ENCODE data around the gene PRAC2. TPM values are rescaled to one million over a fixed set of nuclear protein-coding genes. Genes with fewer than 3 reads are reported as not detected.

PRAC2 gene
- total RNA-seq, 1 donor from 2014 or later = not detected

DNA sequence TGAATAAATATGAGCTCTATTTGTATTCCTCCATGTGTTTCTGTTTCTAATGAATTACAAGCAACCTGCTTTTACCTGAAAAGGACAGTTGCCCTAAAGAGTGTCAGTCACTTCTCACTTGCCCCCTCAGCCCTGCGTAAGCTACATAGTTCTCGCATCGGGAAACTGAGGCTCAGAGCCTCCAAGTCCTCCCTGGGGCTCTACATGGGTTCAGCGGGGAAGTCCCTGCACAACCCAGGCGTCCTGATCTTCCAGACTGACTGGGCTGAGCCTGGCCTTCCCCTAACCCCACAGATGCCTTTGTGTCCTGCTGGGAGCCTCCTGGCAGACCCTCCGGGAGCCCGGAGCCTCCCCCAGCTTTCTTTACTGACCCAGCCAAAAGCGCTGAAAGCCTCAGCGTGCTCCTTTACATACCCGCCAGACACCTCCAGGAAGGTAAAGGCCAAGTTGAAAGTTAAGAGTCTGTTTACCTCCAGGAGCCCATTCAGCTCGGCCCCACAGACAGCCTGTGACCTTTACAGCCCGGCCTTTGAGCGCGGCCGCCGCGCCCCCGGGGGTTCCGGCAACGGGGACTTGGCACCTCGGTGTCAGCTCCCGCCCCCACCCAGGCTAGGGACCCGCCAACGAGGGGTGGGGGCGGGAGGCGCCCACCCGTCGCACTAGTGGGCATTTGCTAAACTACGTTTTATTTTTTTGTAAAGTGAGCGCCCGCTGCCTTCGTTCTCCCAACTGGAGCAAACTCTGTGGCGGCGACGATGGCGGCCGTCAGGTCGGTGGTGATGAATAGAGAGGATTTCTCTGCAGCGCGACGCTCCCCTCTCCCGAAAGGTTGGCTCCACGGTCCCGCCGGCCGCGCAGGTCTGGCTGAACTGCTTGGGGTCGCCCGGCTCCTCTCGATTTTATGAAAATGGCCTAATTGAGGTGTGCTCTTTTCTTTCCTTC is 10.0 kb downstream of the PRAC2 start:
- no peak for ATAC-seq
- no peak for DNase-seq (ENCODE audit: low spot score)

DNA sequence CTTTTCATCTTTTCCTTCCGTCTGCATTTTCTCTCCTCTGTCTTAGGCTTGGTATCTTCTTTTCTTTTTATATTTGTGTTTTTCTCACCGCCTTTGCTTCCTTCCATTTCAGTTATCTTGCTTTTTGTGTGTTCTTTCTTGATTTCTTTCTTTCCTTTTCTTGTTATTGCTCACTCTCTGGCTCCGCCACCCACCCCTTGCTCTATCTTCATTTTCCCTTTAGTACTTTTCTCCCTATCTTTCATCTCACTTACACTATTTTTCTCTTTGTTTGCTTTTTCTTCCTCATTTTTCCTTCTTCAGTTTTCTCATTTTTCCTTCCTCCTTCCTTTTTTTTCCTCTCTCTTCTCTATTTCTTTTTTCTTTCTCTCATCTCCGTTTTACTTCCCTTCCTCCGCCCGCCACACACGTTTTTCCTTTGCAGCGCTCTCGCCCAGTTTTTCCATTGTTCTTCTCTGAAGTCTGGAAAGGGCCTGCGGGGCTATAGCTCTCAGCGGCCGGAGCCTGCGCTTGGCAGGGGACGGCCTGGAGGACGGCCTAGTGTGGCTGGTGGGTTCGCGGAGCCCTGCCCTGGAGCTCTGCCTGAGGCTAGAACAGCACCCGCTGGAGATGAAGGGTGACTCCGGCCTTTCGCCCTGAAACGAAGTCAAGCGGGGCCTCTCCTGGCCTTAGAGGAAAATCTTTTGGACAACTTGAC is 10.8 kb downstream of the PRAC2 start:
- ATAC-seq (no peak), DNase-seq (ENCODE audit: low spot score) (no peak)

DNA sequence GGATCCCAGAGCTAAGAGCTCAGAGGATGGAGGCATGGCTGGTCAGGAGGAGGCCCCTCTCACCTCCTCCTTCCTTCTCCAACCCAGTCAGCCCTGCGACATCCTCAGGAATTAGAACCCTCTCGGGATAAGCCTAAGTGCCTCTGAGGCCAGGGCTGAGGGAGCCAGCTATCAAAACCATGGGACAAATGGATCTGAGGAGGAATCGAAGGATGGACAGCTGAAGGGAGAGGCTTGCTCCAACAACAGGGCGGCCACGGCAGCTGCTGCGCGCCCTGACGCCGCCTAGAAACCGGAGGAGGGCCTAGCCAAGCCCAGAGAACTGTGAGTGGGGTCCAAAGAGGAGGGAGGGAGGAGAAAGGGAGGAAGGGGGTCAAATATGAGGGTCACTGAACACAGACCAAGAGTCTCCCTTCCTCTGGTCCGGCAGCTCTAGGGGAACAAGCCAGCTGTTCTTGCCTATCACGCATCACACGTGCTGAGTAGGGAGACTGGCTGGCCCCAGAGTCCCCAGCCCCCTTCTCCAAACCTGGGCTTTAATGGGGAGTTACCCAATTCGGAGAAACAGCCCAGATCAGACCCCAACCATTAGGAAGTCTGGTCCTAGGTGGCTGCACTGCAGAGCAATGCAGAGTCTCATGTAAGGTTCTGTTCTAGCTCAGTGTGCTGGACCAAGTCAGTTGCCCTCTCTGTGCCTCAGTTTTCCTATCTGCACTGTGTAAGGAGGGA is 11.5 kb downstream of the PRAC2 start:
- no peak for ATAC-seq
- no peak for DNase-seq (ENCODE audit: low spot score)

DNA sequence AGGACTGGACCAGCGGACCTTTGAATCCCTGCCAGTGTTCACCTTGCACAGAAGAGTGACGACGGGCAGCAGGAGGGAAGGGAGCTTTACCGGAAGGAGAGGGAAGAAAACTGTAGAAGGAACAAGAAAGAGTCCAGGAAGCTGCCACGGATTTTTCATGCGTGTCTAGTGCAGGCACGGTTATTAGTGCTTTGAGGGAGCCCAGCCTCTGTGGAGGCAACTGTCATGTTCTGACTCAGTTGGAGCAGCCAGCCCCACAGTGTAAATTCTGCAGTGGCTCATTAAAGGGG is 12.0 kb downstream of the PRAC2 start:
- DNase-seq (ENCODE audit: low spot score) (no peak), ATAC-seq (no peak)

DNA sequence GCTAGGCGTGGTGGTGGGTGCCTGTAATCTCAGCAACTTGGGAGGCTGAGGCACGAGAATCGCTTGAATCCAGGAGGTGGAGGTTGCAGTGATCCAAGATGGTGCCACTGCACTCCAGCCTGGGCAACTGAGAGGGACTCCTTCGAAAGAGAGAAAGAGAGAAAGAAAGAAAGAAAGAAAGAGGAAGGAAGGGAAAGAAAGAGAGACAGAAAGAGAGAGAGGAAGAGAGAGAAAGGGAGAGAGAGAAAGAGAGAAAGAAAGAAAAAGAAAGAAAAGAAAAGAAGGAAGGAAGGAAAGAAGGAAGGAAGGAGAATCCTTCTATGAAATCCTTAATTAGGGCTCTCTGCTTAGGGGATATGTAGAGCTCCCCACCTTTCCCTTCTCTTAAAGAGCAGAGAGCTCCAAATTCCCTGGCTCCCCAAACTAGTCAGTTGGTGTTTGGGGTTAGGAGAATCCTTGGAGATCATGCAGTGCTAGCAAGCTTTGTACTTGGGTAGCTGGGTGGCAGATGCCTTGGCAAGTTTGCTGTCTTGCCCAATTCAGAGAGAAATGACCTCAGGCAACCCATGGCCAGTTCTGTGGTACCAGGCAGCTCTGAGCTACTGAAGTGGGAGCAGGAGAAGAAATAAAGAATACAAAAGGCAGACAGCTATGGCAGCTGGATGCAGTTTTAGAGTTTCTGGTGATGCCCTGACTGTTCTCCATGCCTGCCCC is 14.5 kb downstream of the PRAC2 start:
- DNase-seq (ENCODE audit: low spot score) (no peak), ATAC-seq (peak; percentile 34)

DNA sequence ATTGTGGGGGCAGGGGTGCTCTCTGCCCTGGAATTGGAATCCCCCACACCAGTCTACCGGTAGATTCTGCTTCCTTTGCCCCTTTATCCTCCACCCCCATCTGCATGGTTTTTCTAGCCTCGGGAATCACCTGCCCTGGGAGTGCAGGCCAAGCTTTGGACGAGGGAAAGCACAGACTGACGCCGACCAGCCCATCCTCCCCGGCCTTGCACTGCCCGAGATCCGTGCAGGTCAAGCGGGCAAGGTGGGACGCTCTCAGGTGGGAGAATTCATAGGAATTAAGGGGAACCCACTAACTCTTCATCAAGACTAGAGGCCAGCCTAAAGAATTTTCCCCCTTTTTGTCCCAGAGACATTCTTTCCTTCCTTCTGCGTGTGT is 15.4 kb downstream of the PRAC2 start:
- DNase-seq (ENCODE audit: low spot score) (no peak), ATAC-seq (no peak)

DNA sequence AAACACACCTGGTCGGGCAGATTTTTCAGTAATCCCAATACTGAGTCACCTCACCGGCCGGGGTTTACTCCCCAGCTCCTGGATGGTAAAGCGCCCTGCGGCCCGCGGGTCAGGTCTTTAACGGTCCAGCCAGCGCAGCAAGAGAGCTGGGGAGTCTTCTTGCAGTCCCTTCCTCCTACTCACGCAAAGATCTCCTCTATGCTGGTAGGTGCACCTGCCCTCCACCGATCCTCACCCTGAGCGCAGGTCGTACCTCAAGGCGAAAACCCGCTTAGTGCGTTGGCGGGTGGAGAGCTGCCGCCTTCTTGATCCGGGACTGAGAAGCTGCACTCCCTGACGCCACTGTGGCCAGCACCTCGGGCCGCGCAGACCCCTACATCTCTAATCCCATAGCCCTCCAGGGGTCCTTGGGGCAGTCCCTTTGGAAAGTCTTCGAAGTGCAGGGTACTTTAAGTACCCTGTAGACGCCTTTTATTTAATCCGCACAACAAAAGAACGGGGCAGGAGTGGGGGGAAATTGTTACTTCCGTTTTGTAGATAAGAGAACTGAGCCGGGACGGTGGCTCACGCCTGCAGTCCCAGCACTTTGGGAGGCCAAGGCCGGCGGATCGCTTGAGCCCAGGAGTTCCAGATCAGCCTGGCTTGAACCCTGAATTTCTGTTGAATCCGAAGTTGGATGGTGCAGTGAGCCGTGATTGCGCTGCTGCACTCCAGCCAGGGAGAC is 16.0 kb downstream of the PRAC2 start:
- no peak for ATAC-seq
- DNase-seq (ENCODE audit: low spot score) = no peak

DNA sequence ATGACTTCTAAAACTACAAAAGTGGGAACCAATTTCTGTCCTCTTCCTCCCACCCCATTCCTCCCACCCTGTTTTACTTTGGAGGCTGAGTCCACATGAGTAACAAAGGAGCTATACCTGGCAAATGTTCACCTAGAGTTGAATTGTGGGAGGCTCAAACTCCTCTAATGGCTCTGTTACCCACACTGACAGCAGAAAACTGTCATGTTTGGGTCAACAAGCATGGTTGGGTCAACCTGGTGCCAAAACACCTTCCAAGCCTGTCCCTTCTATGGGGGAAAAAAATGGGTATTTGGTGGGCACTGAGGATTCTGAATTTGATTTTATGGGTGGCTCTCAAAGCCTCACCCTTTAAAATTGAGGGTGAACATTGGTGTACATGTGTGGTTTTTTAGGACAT is 17.6 kb downstream of the PRAC2 start:
- DNase-seq (ENCODE audit: low spot score) (no peak), ATAC-seq (no peak)

DNA sequence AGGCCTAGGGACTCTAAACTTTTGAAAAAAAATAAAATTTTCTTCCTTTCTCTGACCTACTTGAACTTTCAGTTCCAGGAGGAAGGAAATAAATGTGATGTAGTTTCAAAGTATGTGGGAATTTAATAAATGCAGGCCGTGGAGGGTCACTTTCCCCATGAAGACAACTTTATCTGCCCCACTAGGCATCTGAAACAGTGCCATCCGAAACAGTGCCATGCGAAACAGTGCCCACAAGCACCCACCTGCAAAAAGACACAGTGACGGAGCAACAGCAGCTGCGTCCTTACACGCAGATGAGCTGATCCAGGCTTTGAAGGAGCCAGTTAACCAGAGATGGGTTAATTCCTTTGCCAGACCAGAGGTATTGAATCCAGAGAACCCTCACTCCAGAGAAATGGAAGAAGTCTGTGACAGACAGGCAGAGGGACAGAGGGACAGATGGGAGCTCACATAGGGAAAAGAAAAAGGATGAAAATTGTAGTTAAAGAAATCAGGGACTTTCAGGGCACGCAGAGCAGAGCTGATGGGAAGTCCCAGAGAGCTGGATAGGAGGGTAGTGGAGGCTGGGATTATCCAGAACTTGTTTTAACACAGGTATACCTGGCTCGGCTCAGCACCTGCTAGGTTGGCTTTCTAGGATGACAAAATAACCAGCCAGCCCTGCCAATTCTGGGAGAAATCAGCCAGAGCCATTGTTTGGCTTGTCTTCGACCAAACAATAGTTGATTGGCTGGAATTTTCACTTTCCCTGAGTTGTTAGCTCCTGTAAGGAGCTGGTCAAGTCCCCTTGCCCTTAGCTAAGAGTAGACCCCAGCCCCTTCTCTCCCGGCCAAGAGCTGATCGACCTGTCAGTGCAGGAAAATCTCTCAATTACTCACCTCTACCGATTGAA is 22.6 kb downstream of the PRAC2 start:
- ATAC-seq = no peak
- DNase-seq (ENCODE audit: low spot score) = no peak

DNA sequence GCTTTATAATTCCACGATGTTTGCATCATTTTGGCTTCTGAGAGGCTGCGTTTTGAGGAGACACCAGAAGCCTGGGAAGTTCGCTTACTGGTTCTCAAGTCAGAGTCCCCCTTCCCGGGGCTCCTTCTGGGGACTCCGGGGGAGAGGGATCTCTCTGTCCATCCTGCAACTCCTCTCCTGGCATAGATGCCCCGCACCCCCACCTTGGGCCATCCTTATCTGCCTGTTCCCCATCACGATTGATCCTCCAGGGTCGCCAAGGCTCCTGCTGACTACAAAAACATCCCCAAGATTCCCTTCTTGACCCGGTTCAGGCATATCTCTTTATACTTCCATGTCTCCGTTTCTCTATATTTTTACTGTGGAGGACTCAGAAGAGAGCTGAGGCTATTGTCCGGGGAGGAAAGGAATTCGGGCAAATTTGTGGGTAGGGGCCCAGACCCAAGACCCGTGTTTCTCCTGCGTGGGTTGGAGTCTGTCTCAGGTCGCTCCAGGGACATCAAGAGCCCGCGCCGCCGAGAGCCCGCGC is 24.0 kb downstream of the PRAC2 start:
- DNase-seq (ENCODE audit: low spot score) = no peak
- no peak for ATAC-seq

DNA sequence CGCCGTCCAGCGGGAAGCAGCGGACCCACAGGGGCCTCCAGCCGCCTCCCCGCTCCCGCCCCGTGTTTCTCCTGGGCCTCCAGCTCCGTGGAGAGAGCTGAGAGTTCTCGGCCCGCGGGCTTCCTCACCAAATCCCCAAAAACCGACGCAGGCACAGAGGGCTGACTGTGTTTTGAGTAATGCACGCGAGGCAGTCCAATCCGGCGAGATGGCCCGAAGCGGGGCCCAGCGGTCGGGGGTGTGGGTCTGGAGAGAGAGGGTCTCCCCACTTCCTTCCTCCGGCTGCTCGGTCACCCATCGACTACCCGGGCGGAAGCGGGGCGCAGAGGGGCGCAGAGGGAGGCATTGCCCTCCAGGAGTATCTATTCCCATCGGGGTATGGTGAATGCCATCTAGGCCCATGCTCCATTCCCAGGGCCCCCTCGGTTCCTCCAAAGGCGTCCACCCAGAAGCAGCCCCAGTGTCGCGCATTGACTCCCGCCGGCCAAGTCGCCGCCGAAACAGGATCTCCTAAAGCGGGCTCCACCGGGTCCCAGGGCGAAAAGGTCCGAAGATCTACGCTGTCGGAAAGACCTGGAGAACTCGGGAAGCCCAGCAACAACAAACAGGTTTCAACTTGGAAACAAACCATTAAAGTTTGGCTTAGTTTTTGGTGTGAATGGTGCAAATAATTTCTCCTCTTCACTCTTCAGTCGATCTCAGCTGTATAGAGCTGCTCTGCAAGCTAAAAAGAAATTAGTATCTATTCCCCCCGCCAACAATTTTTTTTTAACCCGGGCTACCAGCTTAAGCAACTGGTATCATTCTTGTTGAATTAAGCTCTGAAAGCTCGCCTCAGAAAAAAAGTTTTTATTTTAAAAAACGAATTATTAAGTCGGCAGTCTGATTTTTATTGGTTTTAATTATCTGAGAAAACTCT is 24.7 kb downstream of the PRAC2 start:
- DNase-seq (ENCODE audit: low spot score) = no peak
- ATAC-seq = no peak

DNA sequence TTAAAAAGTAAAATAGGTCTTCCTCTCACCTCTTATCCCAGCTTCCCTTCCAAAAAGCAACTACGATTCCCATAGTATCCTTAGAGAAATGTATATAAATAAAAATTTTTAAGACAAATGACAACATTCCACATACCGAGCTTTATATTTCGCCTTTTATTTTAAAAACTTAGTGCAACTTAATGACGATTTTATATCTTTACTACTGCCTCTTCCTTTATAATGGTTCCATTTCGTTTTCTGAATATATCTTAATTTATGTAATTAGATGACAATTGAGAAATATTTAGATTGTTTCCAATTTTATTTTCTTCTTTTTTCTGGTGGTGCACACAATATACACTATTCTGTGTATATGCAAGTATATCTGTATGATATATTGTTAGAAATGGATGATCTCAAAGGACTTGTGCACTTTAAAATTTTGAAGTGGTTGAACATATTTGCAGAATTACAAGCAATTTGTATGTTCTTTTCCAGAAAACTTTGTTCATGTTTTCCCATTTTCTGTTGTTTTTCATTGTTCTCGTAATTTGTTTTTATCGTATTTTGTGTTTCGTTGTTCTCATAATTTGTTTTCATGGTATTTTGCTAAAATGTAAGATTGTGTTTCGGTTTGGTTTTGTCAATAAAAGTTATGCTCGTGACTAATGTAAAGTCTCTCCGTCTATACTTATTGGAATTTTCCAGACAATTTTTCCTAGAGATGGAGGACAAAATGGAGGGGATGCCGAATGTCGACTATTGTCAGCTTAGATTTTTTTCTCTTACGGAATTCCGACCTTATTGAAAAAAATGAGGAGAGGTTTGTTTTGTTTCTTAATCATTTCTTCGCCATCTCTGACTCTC is 26.0 kb downstream of the PRAC2 start:
- no peak for ATAC-seq
- no peak for DNase-seq (ENCODE audit: low spot score)

DNA sequence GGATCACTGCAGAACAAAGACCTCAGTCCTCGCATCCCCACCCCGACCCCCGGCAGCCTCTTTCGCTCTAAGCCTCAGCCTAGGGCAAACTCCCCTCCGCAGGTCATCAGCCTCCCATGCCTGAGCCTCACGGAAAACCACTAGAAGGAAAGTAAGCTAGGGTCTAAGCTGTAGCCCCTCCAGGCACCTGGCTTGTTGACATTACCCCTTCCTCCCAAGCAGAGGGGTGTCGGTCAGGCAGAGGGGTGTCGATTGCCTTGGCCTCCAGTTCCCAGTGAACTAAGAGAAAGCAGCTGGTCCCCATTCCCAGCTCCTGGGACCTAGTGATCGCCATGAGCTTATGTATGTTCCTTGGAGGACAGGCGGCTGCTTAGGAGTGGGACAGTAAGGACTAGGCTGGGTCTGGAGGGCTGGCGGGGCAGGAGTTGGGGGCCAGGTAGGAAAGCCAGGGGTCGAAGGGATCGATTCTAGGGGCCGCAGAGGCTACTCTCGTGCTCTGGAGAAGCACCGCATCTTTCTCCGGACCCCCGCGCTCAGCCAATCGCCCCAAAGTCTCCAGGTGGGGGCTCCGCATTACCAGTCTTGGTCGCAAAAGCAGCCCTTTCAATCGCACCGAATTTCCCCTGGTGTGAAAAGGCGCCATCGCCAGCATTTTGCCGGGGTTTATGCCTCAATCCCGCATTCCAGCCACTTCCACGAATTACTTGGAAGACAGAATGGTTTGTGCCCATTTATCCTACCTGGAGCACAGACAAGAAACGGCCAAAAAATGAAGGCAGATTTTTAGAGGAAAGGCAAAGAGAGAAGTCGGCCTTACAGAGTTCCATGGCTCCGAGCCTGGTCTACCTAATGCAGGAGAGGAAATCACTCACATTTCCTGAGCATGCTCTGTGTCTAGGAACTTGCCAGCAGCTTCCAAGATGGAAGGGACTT is 26.9 kb downstream of the PRAC2 start:
- DNase-seq (ENCODE audit: low spot score) (no peak), ATAC-seq (no peak)

DNA sequence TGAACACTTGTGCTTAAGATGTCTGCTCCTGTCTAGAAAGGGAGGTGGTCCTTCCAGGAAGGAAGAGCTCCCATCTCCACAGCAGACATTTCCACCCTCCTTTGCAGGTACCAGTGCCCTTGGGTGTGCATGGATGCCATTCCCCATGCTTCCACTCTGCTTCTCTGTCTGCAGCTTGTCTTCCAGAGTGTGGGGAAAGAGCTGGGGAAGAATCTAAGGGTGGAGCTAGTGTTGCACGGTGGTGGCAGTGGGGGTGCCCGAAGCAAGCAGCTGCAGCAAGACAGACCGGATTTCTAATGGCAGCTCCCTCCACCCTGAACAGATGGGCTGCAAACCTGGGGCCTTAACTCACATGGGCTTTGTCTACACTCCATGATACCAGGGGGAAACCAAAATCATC is 28.2 kb downstream of the PRAC2 start:
- DNase-seq (ENCODE audit: low spot score) (no peak), ATAC-seq (no peak)

DNA sequence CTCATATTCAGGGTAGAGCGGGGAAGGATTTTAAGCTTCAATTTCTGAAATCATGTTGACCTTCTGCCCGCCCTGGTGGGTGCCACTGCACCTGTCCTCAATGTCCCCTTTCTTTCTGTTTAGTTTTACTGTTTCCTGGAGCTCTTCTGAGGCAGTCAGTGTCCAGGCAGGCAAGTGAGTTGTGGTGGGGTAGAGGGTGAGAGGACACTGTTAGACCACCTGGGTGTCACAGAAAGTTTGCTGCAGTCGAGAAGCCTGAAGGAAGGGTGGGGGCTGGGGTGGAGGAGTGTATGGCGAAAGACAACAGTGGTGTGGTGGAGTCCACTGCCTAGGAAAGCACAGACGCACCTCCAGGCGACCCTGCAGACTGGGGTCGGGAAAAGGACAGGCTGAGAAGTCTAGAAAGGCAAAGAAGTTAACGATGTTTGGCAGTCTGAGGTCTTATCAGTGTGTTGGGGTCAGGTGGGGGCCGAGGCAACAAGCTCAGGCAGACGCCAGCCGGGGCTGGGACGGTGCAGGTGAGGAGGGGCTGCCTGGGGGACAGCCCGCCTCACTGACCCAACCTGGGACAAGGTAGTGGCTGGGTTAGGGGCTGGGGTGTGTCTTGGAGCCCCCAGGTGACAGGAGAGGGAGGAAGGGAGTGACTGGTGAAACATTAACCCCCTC is 28.9 kb downstream of the PRAC2 start:
- DNase-seq (ENCODE audit: low spot score) = no peak
- ATAC-seq = no peak
